MM.1S (cell line): ENCODE measurements around the gene ATAD5.

Experiments used
- DNase-seq: peaks from one replicate; pipeline ENCODE4 v3.0.0-alpha.2; 2015
- H2AFZ ChIP-seq: fragments of 300-600 bp; sonication (generic); 2 replicates; pipeline ENCODE4 v1.6.0; 2016; ENCODE audit warnings: antibody characterized with exemption, low read length
- H3F3A ChIP-seq: fragments of 300-600 bp; sonication (generic); 2 replicates; pipeline ENCODE4 v1.6.1; 2016; ENCODE audit warnings: mild to moderate bottlenecking, antibody characterized with exemption, low read length, moderate library complexity, mixed read lengths; ENCODE audit not compliant: insufficient read depth
- H3K27ac ChIP-seq: fragments of 300-600 bp; sonication (generic); 2 replicates; pipeline ENCODE4 v1.5.1; 2016; ENCODE audit warnings: mild to moderate bottlenecking, low read length
- H3K27me3 ChIP-seq: fragments of 300-600 bp; sonication (generic); replicated peaks from 2 replicates; pipeline ENCODE4 v1.6.0; 2016; ENCODE audit warnings: low read length; ENCODE audit not compliant: insufficient read depth
- H3K36me3 ChIP-seq: fragments of 300-600 bp; sonication (generic); replicated peaks from 2 replicates; pipeline ENCODE4 v1.6.1; 2016; ENCODE audit warnings: mild to moderate bottlenecking, low read length, mixed read lengths; ENCODE audit not compliant: insufficient read depth
- H3K4me1 ChIP-seq: fragments of 300-600 bp; sonication (generic); 2 replicates; pipeline ENCODE4 v1.6.1; 2016; ENCODE audit warnings: low read length, mixed read lengths
- H3K4me2 ChIP-seq: fragments of 300-600 bp; sonication (generic); 2 replicates; pipeline ENCODE4 v1.6.0; 2016; ENCODE audit warnings: low read depth, low read length
- H3K4me3 ChIP-seq: fragments of 300-600 bp; sonication (generic); 2 replicates; pipeline ENCODE4 v1.5.1; 2016; ENCODE audit warnings: low read length, mixed read lengths
- H3K79me2 ChIP-seq: fragments of 300-600 bp; sonication (generic); 2 replicates; pipeline ENCODE4 v1.6.1; 2016; ENCODE audit warnings: mixed run types, low read length, mixed read lengths
- H3K9ac ChIP-seq: fragments of 300-600 bp; sonication (generic); 2 replicates; pipeline ENCODE4 v1.6.1; 2016; ENCODE audit warnings: low read length, mixed read lengths
- H3K9me2 ChIP-seq: fragments of 300-600 bp; sonication (generic); replicated peaks from 2 replicates; pipeline ENCODE4 v1.6.1; 2016; ENCODE audit warnings: mild to moderate bottlenecking, low read length, mixed read lengths; ENCODE audit not compliant: insufficient read depth
- H3K9me3 ChIP-seq: fragments of 300-600 bp; sonication (generic); replicated peaks from 2 replicates; pipeline ENCODE4 v1.6.1; 2016; ENCODE audit warnings: mild to moderate bottlenecking, low read length, mixed read lengths; ENCODE audit not compliant: insufficient read depth
- H4K20me1 ChIP-seq: fragments of 300-600 bp; sonication (generic); 2 replicates; pipeline ENCODE4 v1.6.1; 2016; ENCODE audit warnings: mild to moderate bottlenecking, low read length, moderate library complexity, mixed read lengths; ENCODE audit not compliant: insufficient read depth
- EZH2 ChIP-seq: fragments of 300-600 bp; sonication (generic); optimal IDR thresholded peaks from 2 replicates; pipeline ENCODE3; 2017; ENCODE audit warnings: low read depth, mild to moderate bottlenecking, antibody characterized with exemption, low read length, mixed read lengths
- EZH2phosphoT487 ChIP-seq: fragments of 300-600 bp; sonication (generic); IDR thresholded peaks from 2 replicates; pipeline ENCODE4 v1.6.1; 2018; ENCODE audit warnings: antibody characterized with exemption, low read length
- TF ChIP-seq, protein P1 (sequence below): fragments of 300-600 bp; sonication (generic); IDR thresholded peaks from 2 replicates; pipeline ENCODE4 v1.5.1; 2016; ENCODE audit warnings: antibody characterized with exemption, low read length, mixed read lengths

Gene ATAD5

DNA sequence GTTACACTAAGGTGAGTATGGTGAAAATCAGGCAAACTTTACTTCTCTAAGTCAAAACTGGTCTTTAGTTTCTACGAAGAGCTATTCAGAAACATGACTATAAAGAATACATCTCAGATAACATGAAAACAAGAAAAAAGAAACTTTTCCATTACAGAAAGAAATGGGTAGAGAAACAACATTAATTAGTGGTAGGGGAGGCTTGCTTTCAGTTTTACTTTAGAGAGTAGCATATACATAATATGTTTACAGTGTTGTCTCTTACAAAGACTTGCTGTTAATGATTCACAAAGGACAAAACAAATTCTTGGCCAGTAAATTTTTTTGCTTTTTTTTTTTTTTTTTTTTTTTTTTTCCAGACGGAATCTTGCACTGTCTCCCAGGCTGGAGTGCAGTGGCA lies 41.5 kb upstream of the ATAD5 start:
- Histone ChIP-seq H3F3A (peaks cover 37% of the 10 kb centered on the region), H3K9ac (no peak overlapping the region), H3K4me2 (no peak overlapping the region), H3K4me1 (peaks cover 7% of the 10 kb centered on the region; the same call in 1 of the 2 replicates), H3K27me3 (no peaks in the 10 kb centered on the region), H3K9me3 (no peaks in the 10 kb centered on the region), H3K4me3 (no peak overlapping the region), H3K9me2 (no peaks in the 10 kb centered on the region), H2AFZ (no peak overlapping the region), H3K79me2 (no peaks in the 10 kb centered on the region), H4K20me1 (no peaks in the 10 kb centered on the region), H3K36me3 (peaks cover 2% of the 10 kb centered on the region; the same call in 1 of the 2 replicates), H3K27ac (peak overlapping the region; percentile 41; the same call in 1 of the 2 replicates)
- DNase-seq = peak; percentile 21
- TF ChIP-seq EZH2 (no peak), EZH2phosphoT487 (no peak)
- TF ChIP-seq, protein P1, sequence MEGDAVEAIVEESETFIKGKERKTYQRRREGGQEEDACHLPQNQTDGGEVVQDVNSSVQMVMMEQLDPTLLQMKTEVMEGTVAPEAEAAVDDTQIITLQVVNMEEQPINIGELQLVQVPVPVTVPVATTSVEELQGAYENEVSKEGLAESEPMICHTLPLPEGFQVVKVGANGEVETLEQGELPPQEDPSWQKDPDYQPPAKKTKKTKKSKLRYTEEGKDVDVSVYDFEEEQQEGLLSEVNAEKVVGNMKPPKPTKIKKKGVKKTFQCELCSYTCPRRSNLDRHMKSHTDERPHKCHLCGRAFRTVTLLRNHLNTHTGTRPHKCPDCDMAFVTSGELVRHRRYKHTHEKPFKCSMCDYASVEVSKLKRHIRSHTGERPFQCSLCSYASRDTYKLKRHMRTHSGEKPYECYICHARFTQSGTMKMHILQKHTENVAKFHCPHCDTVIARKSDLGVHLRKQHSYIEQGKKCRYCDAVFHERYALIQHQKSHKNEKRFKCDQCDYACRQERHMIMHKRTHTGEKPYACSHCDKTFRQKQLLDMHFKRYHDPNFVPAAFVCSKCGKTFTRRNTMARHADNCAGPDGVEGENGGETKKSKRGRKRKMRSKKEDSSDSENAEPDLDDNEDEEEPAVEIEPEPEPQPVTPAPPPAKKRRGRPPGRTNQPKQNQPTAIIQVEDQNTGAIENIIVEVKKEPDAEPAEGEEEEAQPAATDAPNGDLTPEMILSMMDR = no peak

DNA sequence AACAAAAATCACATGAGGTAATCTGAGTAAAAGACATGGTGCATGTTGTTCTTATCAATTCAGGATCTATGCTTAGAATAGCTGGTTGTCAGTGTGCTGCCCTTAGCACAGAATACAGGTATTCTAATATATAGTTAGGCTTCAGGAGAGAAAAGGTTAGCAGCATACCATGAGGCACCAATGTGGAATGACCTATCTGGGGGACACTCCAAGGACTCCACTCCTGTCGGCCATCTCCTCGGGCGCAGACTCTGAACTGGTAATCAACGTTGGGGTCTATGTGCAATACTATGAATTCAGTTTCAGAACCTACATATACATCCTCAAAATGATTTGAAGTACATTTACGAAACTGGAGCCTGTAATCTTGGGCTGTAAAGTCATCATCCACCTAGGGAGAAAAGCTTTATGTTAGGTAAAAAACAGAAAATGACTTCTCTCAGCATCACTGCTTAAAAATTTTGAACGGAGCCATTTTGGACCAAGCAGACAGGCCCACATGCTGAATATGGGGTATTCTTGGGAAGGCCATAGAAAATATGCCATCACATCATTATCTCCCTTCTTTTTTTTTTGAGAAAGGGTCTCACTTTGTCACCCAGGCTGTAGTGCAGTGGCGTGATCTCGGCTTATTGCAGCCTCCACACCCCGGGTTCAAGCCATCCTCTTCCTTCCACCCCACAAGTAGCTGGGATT lies 38.3 kb upstream of the ATAD5 start:
- Histone ChIP-seq H3K4me3 (no peak overlapping the region), H2AFZ (no peak overlapping the region), H3K9me3 (no peaks in the 10 kb centered on the region), H3K27me3 (no peaks in the 10 kb centered on the region), H3K9me2 (no peaks in the 10 kb centered on the region), H3K36me3 (0 out of 2 replicates have a peak, but pooled peaks cover 2% of the 10 kb centered on the region), H3F3A (peaks cover 36% of the 10 kb centered on the region), H3K9ac (no peak overlapping the region), H3K27ac (no peak overlapping the region), H4K20me1 (no peaks in the 10 kb centered on the region), H3K79me2 (no peaks in the 10 kb centered on the region), H3K4me1 (peaks cover 7% of the 10 kb centered on the region; the same call in 1 of the 2 replicates), H3K4me2 (no peak overlapping the region)
- DNase-seq = no peak
- TF ChIP-seq EZH2phosphoT487 (no peak), EZH2 (no peak)
- TF ChIP-seq, protein P1 = no peak

DNA sequence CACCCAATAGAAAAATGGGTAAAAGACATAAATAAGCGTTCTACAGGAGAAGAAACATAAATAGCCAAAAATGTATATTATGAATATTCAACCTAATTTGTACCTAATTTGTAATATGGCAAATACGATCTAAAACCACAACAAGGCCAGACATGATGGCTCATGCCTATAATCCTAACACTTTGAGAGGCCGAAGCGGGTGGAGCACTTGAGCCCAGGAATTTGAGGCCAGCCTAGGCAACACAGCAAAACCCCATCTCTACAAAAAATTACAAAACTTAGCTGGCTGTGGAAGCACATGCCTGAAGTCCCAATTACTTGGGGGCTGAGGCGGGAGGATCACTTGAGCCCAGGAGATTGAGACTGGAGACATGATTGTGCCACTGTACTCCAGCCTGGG lies 37.4 kb upstream of the ATAD5 start:
- Histone ChIP-seq H3K27me3 (no peaks in the 10 kb centered on the region), H3K9me3 (no peaks in the 10 kb centered on the region), H3F3A (peaks cover 29% of the 10 kb centered on the region), H2AFZ (no peak overlapping the region), H3K9ac (no peak overlapping the region), H3K4me1 (peaks cover 6% of the 10 kb centered on the region; the same call in 1 of the 2 replicates), H4K20me1 (no peaks in the 10 kb centered on the region), H3K4me3 (no peak overlapping the region), H3K9me2 (no peaks in the 10 kb centered on the region), H3K4me2 (no peak overlapping the region), H3K79me2 (no peaks in the 10 kb centered on the region), H3K27ac (no peak overlapping the region), H3K36me3 (0 out of 2 replicates have a peak, but pooled peaks cover 2% of the 10 kb centered on the region)
- TF ChIP-seq, protein P1 = no peak
- TF ChIP-seq EZH2phosphoT487 (no peak), EZH2 (no peak)
- no peak for DNase-seq
